Measurements from ENCODE around the gene AMPD2. TPM values are rescaled to one million over a fixed set of nuclear protein-coding genes. Genes with fewer than 3 reads are reported as not detected.

AMPD2 gene
- total RNA-seq, 1 experiment from 2014 or later = 85.8 TPM

GRCh38 chr1:109624201-109625010, 4.8 kb downstream of the AMPD2 start:
- CTCF ChIA-PET = no interaction called here
- TF ChIP-seq REST (IDR thresholded peaks at IDR 0.05; ENCODE audit: insufficient read depth in 1 of 2, low read depth in 2 of 2, low read length in 1 of 2) (no peak), TCF7L2 (IDR thresholded peaks at IDR 0.05; ENCODE audit: low read depth, low read length) (no peak), SIN3A (IDR thresholded peaks at IDR 0.05; ENCODE audit: borderline replicate concordance, insufficient read depth, low read depth, low read length) (no peak), CTCF (IDR thresholded peaks at IDR 0.05) (no peak), POLR2AphosphoS5 (IDR thresholded peaks at IDR 0.05; ENCODE audit: low read depth, low read length) (no peak)
- POLR2A ChIA-PET = no interaction called here
- Histone ChIP-seq H3K36me3 (ENCODE audit: control insufficient read depth, insufficient read depth, low read length) (no peaks in the 10 kb centered on the region), H3K9me3 (ENCODE audit: control insufficient read depth, insufficient read depth, low read depth, low read length) (no peaks in the 10 kb centered on the region), H3K27ac (ENCODE audit: low read length) (no peak overlapping the region), H3K4me3 (ENCODE audit: low read depth in 2 of 2, low read length in 2 of 2) (no peak overlapping the region), H3K27me3 (ENCODE audit: control insufficient read depth, insufficient read depth, low read length) (no peaks in the 10 kb centered on the region), H3K4me1 (ENCODE audit: control insufficient read depth, insufficient read depth, low read length) (peaks cover 9% of the 10 kb centered on the region)
- ATAC-seq (no peak), DNase-seq (ENCODE audit: low read depth, low spot score) (no peak)
- no TSS peak for BruUV-seq (replicated peaks)
- intact Hi-C loops (cut with micrococcal nuclease; ENCODE audit: unreplicated experiment) (loop anchor here (5.0 kb wide), 1 partner anchor 77 kb away; the partner anchor contains the start of gene GNAI3), in situ Hi-C loops (cut with HindIII; ENCODE audit: low pct_unique_long_range_greater_than_20kb, low sequenced_read_pairs) (no loop called here)

- Histone ChIP-seq H3K9me3 (ENCODE audit: control insufficient read depth, insufficient read depth, low read depth, low read length) (no peaks in the 10 kb centered on the region), H3K4me3 (ENCODE audit: low read depth in 2 of 2, low read length in 2 of 2) (no peak overlapping the region), H3K27ac (ENCODE audit: low read length) (no peak overlapping the region), H3K36me3 (ENCODE audit: control insufficient read depth, insufficient read depth, low read length) (no peaks in the 10 kb centered on the region), H3K4me1 (ENCODE audit: control insufficient read depth, insufficient read depth, low read length) (peaks cover 8% of the 10 kb centered on the region; the same call in 1 of the 2 replicates), H3K27me3 (ENCODE audit: control insufficient read depth, insufficient read depth, low read length) (no peaks in the 10 kb centered on the region)
- no peak for DNase-seq (ENCODE audit: low read depth, low spot score)
- intact Hi-C loops (cut with micrococcal nuclease; ENCODE audit: unreplicated experiment) (no loop called here), in situ Hi-C loops (cut with HindIII; ENCODE audit: low pct_unique_long_range_greater_than_20kb, low sequenced_read_pairs) (no loop called here)
- BruUV-seq (replicated peaks) = no TSS peak
- TF ChIP-seq REST (IDR thresholded peaks at IDR 0.05; ENCODE audit: insufficient read depth in 1 of 2, low read depth in 2 of 2, low read length in 1 of 2) (no peak), SIN3A (IDR thresholded peaks at IDR 0.05; ENCODE audit: borderline replicate concordance, insufficient read depth, low read depth, low read length) (no peak), TCF7L2 (IDR thresholded peaks at IDR 0.05; ENCODE audit: low read depth, low read length) (no peak), POLR2AphosphoS5 (IDR thresholded peaks at IDR 0.05; ENCODE audit: low read depth, low read length) (no peak), CTCF (IDR thresholded peaks at IDR 0.05) (no peak)
- CTCF ChIA-PET = no interaction called here
- POLR2A ChIA-PET = no interaction called here
- ATAC-seq = no peak
These were observed 5.5 kb downstream of the AMPD2 start for GRCh38 chr1:109625176-109625575.
